GM13977 (cell line): ENCODE data around the gene NFU1.

ENCODE experiments used
- DNase-seq: peaks from one replicate; pipeline ENCODE4 v3.0.0; 2012; ENCODE audit warnings: low spot score
- CTCF ChIP-seq: IDR thresholded peaks from 2 replicates; pipeline ENCODE4 v1.5.1; 2012; ENCODE audit warnings: mild to moderate bottlenecking, control low read depth; ENCODE audit not compliant: insufficient read depth; ENCODE audit errors: extremely low read depth, missing control alignments
- in situ Hi-C: fragments of 300-500 bp; cut with MboI; formaldehyde crosslinking; loops from one replicate; pipeline ENCODE4 v1.12.0; 2022; ENCODE audit warnings: low sequenced_read_pairs, low pct_unique_long_range_greater_than_20kb, mixed read lengths, inconsistent platforms; ENCODE audit not compliant: unreplicated experiment

NFU1 gene

DNA sequence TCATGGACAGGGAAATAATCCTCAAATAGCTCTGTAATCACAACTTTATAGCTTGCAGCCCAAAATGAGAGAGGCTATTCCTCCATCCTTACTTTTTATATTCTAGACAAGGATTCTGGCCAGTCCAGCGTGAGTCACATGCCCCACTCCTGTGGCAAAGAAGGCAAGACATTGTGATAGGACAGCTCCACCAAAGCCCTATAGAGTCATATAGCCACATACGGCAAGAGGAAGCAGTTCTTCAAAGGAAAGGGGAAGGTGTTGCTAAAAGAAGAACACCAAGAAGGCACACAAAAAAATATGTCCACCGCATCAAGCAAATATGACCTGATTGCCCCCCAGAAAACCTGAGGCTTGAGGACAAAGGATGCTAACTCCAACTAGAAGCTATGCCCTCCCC lies 46.8 kb downstream of the NFU1 start:
- no peak for DNase-seq
- no peak for TF ChIP-seq CTCF
- in situ Hi-C loops: loop anchor here (25.0 kb wide), 1 partner anchor 322 kb away; no protein-coding TSS in a partner anchor

GRCh38 chr2:69390001-69390400 lies 47.2 kb downstream of the NFU1 start:
- no peak for TF ChIP-seq CTCF
- in situ Hi-C loops: loop anchor here (25.0 kb wide), 1 partner anchor 322 kb away; no protein-coding TSS in a partner anchor
- no peak for DNase-seq

- in situ Hi-C loops: loop anchor here (25.0 kb wide), 1 partner anchor 323 kb away; no protein-coding TSS in a partner anchor
- no peak for DNase-seq
- no peak for TF ChIP-seq CTCF
Measured at GRCh38 chr2:69389271-69389670, 48.0 kb downstream of the NFU1 start.

DNA sequence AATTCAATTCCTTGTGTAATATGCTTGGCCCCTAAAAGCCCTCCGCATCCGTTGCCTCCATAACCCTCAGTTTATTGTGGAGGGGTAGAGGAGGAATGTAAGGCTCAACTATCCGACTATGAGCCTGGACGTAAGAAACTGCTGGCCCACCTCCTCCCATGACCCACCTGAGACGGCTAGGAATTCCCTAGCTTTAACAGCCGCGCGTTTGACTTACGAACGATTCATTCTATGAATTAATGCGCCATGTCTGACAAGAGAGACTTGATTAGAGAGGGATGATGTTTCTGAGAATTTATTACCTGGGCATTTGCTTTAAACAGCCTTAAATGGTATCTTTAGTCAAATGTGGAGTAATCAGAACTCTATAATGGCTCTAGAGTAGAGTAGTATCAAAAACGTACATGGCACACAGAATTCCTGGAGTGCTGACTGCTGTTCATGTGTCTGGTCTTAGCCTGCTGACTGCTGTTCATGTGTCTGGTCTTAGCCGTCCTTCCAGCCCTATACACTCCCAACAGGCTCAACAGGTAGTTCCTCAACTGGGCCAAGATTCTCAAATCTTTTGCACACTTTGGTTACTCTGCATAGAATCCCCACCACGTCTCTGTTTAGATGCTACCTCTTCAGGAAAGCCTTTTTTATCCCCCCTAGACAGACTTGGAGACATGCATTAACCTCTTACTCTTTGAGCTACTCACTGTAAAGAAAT lies 49.3 kb downstream of the NFU1 start:
- in situ Hi-C loops: loop anchor here (25.0 kb wide), 1 partner anchor 324 kb away; no protein-coding TSS in a partner anchor
- no peak for DNase-seq
- TF ChIP-seq CTCF: no peak

GRCh38 chr2:69386789-69387734 lies 50.2 kb downstream of the NFU1 start, which contains the start of gene GFPT1:
Gene GFPT1, minus strand, starts transcription at chr2:69387227. Its CDS starts 156 bp downstream, at chr2:69387071.
- in situ Hi-C loops: loop anchor here (25.0 kb wide), 1 partner anchor 325 kb away; no protein-coding TSS in a partner anchor
- DNase-seq: peak; percentile 95
- TF ChIP-seq CTCF: no peak

DNA sequence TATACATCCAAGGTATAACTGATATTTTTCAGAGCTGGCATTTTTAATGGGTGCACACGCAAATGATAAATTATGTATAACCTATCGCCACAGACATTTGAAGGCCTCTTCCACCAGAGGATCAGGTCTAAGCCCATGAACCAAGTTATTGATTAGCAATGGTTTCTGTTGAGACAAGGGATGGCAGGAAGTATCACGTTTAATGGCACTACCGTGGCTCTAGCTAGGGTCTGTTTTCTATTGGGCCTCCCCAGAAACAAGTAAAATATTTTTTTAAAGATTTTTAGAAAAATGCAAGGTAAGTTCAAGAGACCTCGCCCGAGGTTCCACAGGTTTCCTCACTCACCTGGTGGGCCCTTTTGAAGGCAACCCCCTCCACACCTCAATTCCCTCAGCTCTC lies 50.9 kb downstream of the NFU1 start:
- peak; percentile 29 for DNase-seq
- in situ Hi-C loops: loop anchor here (25.0 kb wide), 1 partner anchor 326 kb away; no protein-coding TSS in a partner anchor
- no peak for TF ChIP-seq CTCF
